ENCODE results near the gene ARRDC2. TPM values are rescaled to one million over a fixed set of nuclear protein-coding genes. Genes with fewer than 3 reads are reported as not detected.
A peak's percentile ranks its signal among the peaks of the same experiment; 100 is the strongest.

The ARRDC2 gene
- 15.9 and 22.4 TPM in 2 replicates for total RNA-seq

DNA sequence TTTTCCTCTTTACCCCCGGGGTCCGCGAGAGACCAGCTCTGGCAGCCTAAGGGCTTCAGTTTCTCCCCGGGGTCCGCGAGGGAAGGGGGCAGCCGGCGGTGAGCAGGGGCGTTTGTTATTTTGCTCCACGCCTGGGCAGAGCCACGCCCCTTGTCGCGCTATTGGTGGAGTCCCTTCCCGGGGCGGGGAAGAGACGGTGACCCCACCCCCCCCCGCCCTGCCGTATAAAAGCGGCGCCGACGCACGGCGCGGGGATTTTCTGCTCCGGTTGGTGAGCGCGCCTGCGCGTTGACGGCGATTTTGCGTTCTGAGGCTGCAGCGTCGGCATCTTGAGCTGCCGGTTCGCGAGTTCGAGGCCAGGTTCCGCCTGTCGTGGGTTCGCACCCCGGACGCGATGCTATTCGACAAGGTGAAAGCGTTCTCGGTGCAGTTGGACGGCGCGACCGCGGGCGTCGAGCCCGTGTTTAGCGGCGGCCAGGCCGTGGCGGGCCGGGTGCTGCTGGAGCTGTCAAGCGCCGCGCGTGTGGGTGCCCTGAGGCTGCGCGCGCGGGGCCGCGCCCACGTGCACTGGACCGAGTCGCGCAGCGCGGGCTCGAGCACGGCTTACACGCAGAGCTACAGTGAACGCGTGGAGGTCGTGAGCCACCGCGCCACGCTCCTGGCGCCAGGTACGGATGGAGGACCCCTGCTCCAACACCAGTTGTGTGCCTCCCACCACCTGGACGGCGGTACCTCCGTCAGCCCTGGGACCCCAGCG lies at the start of gene ARRDC2:
ARRDC2 (plus strand) TSS at position 254 of the 757 bp plus-strand sequence; CDS start at position 395, 141 bp downstream.
- H3K27me3 ChIP-seq (ENCODE audit: insufficient read depth, low read length) = no peaks in the 10 kb centered on the region
- H3K27ac ChIP-seq (ENCODE audit: low read depth, low read length) = peak within 1 kb of the TSS; percentile 51
- TF ChIP-seq, protein P1, sequence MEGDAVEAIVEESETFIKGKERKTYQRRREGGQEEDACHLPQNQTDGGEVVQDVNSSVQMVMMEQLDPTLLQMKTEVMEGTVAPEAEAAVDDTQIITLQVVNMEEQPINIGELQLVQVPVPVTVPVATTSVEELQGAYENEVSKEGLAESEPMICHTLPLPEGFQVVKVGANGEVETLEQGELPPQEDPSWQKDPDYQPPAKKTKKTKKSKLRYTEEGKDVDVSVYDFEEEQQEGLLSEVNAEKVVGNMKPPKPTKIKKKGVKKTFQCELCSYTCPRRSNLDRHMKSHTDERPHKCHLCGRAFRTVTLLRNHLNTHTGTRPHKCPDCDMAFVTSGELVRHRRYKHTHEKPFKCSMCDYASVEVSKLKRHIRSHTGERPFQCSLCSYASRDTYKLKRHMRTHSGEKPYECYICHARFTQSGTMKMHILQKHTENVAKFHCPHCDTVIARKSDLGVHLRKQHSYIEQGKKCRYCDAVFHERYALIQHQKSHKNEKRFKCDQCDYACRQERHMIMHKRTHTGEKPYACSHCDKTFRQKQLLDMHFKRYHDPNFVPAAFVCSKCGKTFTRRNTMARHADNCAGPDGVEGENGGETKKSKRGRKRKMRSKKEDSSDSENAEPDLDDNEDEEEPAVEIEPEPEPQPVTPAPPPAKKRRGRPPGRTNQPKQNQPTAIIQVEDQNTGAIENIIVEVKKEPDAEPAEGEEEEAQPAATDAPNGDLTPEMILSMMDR (IDR thresholded peaks at IDR 0.05; ENCODE audit: extremely low read depth, low read depth, low read length) = no peak
- peak within 1 kb of the TSS; percentile 66 for H2AFZ ChIP-seq (ENCODE audit: low read length)
- H4K20me1 ChIP-seq (ENCODE audit: insufficient read depth, low read length) = peaks cover 17% of the 10 kb centered on the region
- peaks cover 35% of the 10 kb centered on the region for H3K36me3 ChIP-seq (ENCODE audit: insufficient read depth, low read length)
- DNase-seq (ENCODE audit: insufficient read length, low spot score, missing footprints) = peak; percentile 100
- H3K9me3 ChIP-seq (ENCODE audit: low read depth, low read length) = no peaks in the 10 kb centered on the region
- peaks cover 21% of the 10 kb centered on the region for H3K79me2 ChIP-seq (ENCODE audit: insufficient read depth, low read length)
- H3K4me3 ChIP-seq (ENCODE audit: insufficient read depth, low read length) = peak within 1 kb of the TSS; percentile 71
- peak within 1 kb of the TSS; percentile 98 for H3K4me2 ChIP-seq (ENCODE audit: insufficient read depth, low read length)
- H3K4me1 ChIP-seq (ENCODE audit: insufficient read depth, low read length) = peaks cover 25% of the 10 kb centered on the region

DNA sequence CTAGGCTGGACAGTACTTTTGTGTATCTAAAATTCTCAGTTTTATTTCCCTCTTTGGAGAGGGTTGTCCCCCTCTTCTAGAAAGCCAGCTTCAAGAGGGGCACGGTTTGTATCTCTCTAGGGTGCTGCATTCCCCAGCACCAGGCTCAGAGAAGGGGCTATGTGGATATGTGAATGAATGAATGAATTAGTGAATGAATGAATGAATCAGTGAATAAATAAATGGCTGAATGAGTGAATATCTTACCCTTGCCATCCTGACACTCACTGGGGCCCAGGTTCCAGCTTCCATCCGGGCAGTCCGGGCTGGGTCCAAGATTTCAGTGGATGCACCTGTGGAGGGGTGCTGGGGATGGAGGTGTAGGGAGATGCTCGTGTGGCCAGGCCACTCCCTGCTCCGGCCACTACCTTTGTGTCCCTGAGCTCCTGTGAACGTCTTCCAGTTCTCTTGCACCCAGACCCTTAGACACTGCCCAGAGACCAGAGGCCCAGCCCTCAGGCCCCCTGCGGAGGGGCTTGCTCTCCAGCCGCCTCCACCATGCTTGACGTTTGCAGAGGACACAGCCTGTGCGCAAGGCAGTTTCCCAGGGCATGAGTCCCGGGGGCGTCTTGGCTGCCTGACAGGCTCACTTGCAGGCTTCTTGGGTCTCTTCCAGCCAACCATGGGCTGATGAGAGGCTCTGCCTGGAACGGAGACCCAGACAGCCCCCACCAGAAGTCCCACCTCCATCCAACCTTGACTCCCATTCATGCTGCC lies 43.9 kb upstream of the ARRDC2 start:
- Histone ChIP-seq H4K20me1 (ENCODE audit: insufficient read depth, low read length) (no peaks in the 10 kb centered on the region), H3K27me3 (ENCODE audit: insufficient read depth, low read length) (peaks cover 40% of the 10 kb centered on the region), H3K4me1 (ENCODE audit: insufficient read depth, low read length) (no peaks in the 10 kb centered on the region), H2AFZ (ENCODE audit: low read length) (no peak overlapping the region), H3K4me2 (ENCODE audit: insufficient read depth, low read length) (no peak overlapping the region), H3K79me2 (ENCODE audit: insufficient read depth, low read length) (no peaks in the 10 kb centered on the region), H3K36me3 (ENCODE audit: insufficient read depth, low read length) (no peaks in the 10 kb centered on the region), H3K27ac (ENCODE audit: low read depth, low read length) (no peak overlapping the region), H3K9me3 (ENCODE audit: low read depth, low read length) (no peaks in the 10 kb centered on the region), H3K4me3 (ENCODE audit: insufficient read depth, low read length) (no peak overlapping the region)
- DNase-seq (ENCODE audit: insufficient read length, low spot score, missing footprints) = peak; percentile 66
- TF ChIP-seq, protein P1 (IDR thresholded peaks at IDR 0.05; ENCODE audit: extremely low read depth, low read depth, low read length) = no peak

DNA sequence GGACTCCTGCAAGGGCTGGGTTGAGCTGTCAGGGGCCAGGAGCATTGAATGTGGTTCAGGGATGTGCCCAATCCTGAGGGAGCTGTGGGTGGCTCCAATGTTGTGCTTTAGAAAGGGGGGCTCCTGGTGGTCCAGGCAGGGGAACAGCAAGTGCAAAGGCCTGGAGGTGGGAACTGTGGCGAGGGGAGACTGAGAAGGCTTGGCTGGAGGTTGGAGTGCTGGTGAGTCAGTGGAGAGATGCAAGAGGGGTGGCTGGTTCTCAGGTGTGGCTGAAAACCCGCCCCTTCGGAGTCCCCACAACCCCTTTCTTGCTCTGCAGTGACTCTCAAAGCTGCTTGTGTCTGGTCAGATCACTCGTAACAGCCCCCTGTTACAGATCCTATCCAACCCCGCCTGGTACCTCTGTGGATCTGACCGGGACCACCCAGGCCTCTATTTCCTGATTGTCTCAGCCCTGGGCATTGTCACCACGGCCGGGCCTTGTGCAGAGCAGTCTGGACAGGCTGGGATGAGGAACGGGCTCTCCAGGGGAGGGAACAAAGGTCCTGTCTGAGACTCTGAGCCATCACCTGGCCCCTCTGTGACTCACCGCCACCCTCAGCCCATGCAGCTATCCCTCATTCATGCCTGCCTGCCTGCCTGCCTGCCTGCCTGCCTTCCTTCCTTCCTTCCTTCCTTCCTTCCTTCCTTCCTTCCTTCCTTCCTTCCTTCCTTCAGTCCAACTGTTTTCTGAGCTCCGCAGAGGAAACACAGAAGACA lies 42.4 kb upstream of the ARRDC2 start:
- Histone ChIP-seq H3K9me3 (ENCODE audit: low read depth, low read length) (no peaks in the 10 kb centered on the region), H3K4me2 (ENCODE audit: insufficient read depth, low read length) (no peak overlapping the region), H4K20me1 (ENCODE audit: insufficient read depth, low read length) (no peaks in the 10 kb centered on the region), H3K4me1 (ENCODE audit: insufficient read depth, low read length) (no peaks in the 10 kb centered on the region), H3K27me3 (ENCODE audit: insufficient read depth, low read length) (peaks cover 40% of the 10 kb centered on the region), H3K36me3 (ENCODE audit: insufficient read depth, low read length) (no peaks in the 10 kb centered on the region), H3K4me3 (ENCODE audit: insufficient read depth, low read length) (no peak overlapping the region), H2AFZ (ENCODE audit: low read length) (no peak overlapping the region), H3K27ac (ENCODE audit: low read depth, low read length) (no peak overlapping the region), H3K79me2 (ENCODE audit: insufficient read depth, low read length) (no peaks in the 10 kb centered on the region)
- DNase-seq (ENCODE audit: insufficient read length, low spot score, missing footprints) = peak; percentile 82
- TF ChIP-seq, protein P1 (IDR thresholded peaks at IDR 0.05; ENCODE audit: extremely low read depth, low read depth, low read length) = no peak
